Activated CD4-positive, alpha-beta T cell treated with anti-CD3 and anti-CD28 coated beads for 1 hour (primary cell): ENCODE measurements around the gene RNF19B.

Experiments used
- DNase-seq: peaks from one replicate; pipeline ENCODE4 v3.0.0-alpha.2; 2020

RNF19B gene

GRCh38 chr1:32966900-32967299 is 2.3 kb upstream of the RNF19B start:
- no peak for DNase-seq

GRCh38 chr1:32965251-32965747 is 690 bp upstream of the RNF19B start:
- DNase-seq, result no peak

- DNase-seq, result peak; percentile 35
These were observed 706 bp downstream of the RNF19B start for GRCh38 chr1:32963746-32964460.

GRCh38 chr1:32962248-32962896 is 2.2 kb downstream of the RNF19B start:
- no peak for DNase-seq

- DNase-seq, result no peak
These were observed 3.7 kb downstream of the RNF19B start for GRCh38 chr1:32960819-32961355.

GRCh38 chr1:32960342-32960741 is 4.3 kb downstream of the RNF19B start:
- no peak for DNase-seq

GRCh38 chr1:32958827-32959226 is 5.8 kb downstream of the RNF19B start:
- DNase-seq, result no peak

GRCh38 chr1:32957017-32957416 is 7.6 kb downstream of the RNF19B start:
- DNase-seq, result no peak

- DNase-seq, result no peak
These were observed 10.4 kb downstream of the RNF19B start for GRCh38 chr1:32954168-32954567.

- DNase-seq, result no peak
These were observed 11.1 kb downstream of the RNF19B start for GRCh38 chr1:32953495-32953894.

GRCh38 chr1:32949519-32949918 is 15.1 kb downstream of the RNF19B start:
- no peak for DNase-seq

GRCh38 chr1:32948905-32949304 is 15.7 kb downstream of the RNF19B start:
- DNase-seq, result no peak

GRCh38 chr1:32948390-32948722 is 16.3 kb downstream of the RNF19B start:
- DNase-seq, result no peak

- no peak for DNase-seq
These were observed 16.8 kb downstream of the RNF19B start for GRCh38 chr1:32947669-32948389.

- DNase-seq, result no peak
These were observed 18.2 kb downstream of the RNF19B start for GRCh38 chr1:32946413-32946812.

- no peak for DNase-seq
These were observed 20.4 kb downstream of the RNF19B start for GRCh38 chr1:32944180-32944579.

GRCh38 chr1:32939655-32940371 is 24.8 kb downstream of the RNF19B start:
- DNase-seq, result no peak

- DNase-seq, result no peak
These were observed 27.5 kb downstream of the RNF19B start for GRCh38 chr1:32937061-32937460.

GRCh38 chr1:32934535-32934934 is 30.1 kb downstream of the RNF19B start:
- DNase-seq, result no peak

- DNase-seq, result no peak
These were observed 30.8 kb downstream of the RNF19B start for GRCh38 chr1:32933742-32934322.

GRCh38 chr1:32931760-32932159 is 32.8 kb downstream of the RNF19B start:
- no peak for DNase-seq

GRCh38 chr1:32929366-32929765 is 35.2 kb downstream of the RNF19B start:
- DNase-seq, result no peak

GRCh38 chr1:32928715-32929114 is 35.9 kb downstream of the RNF19B start:
- DNase-seq, result no peak
